ENCODE data around the gene CPOX.
A peak's percentile ranks its signal among the peaks of the same experiment; 100 is the strongest.

The CPOX gene

GRCh38 chr3:98557324-98558010 is 35.9 kb downstream of the CPOX start:
- TF ChIP-seq, protein P1, sequence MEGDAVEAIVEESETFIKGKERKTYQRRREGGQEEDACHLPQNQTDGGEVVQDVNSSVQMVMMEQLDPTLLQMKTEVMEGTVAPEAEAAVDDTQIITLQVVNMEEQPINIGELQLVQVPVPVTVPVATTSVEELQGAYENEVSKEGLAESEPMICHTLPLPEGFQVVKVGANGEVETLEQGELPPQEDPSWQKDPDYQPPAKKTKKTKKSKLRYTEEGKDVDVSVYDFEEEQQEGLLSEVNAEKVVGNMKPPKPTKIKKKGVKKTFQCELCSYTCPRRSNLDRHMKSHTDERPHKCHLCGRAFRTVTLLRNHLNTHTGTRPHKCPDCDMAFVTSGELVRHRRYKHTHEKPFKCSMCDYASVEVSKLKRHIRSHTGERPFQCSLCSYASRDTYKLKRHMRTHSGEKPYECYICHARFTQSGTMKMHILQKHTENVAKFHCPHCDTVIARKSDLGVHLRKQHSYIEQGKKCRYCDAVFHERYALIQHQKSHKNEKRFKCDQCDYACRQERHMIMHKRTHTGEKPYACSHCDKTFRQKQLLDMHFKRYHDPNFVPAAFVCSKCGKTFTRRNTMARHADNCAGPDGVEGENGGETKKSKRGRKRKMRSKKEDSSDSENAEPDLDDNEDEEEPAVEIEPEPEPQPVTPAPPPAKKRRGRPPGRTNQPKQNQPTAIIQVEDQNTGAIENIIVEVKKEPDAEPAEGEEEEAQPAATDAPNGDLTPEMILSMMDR (IDR thresholded peaks at IDR 0.05; ENCODE audit: borderline replicate concordance, extremely low read depth, low read length, poor library complexity, severe bottlenecking) = no peak
- TF ChIP-seq EZH2 (IDR thresholded peaks at IDR 0.05; ENCODE audit: borderline replicate concordance, low read depth, low read length, severe bottlenecking) = no peak
- Histone ChIP-seq H3K36me3 (ENCODE audit: insufficient read depth, low read length) (no peaks in the 10 kb centered on the region), H3K9ac (ENCODE audit: low read depth, low read length) (no peak overlapping the region), H3K4me3 (ENCODE audit: low read depth in 1 of 2, low read length in 2 of 2) (no peak overlapping the region), H2AFZ (ENCODE audit: low read depth, low read length) (no peak overlapping the region), H3K79me2 (ENCODE audit: insufficient read depth, low read length) (no peaks in the 10 kb centered on the region), H3K9me3 (ENCODE audit: insufficient read depth, low read length, severe bottlenecking) (no peaks in the 10 kb centered on the region), H3K4me2 (ENCODE audit: insufficient read depth, low read length) (no peak overlapping the region), H3K27ac (ENCODE audit: low read length) (no peak overlapping the region), H3K4me1 (ENCODE audit: insufficient read depth, low read length) (peaks cover 7% of the 10 kb centered on the region), H4K20me1 (ENCODE audit: insufficient read depth, low read length) (no peaks in the 10 kb centered on the region), H3K27me3 (ENCODE audit: insufficient read depth, low read length, poor library complexity) (peaks cover 7% of the 10 kb centered on the region)
- ATAC-seq (ENCODE audit: insufficient read depth, low read depth) (no peak), DNase-seq (no peak)

DNA sequence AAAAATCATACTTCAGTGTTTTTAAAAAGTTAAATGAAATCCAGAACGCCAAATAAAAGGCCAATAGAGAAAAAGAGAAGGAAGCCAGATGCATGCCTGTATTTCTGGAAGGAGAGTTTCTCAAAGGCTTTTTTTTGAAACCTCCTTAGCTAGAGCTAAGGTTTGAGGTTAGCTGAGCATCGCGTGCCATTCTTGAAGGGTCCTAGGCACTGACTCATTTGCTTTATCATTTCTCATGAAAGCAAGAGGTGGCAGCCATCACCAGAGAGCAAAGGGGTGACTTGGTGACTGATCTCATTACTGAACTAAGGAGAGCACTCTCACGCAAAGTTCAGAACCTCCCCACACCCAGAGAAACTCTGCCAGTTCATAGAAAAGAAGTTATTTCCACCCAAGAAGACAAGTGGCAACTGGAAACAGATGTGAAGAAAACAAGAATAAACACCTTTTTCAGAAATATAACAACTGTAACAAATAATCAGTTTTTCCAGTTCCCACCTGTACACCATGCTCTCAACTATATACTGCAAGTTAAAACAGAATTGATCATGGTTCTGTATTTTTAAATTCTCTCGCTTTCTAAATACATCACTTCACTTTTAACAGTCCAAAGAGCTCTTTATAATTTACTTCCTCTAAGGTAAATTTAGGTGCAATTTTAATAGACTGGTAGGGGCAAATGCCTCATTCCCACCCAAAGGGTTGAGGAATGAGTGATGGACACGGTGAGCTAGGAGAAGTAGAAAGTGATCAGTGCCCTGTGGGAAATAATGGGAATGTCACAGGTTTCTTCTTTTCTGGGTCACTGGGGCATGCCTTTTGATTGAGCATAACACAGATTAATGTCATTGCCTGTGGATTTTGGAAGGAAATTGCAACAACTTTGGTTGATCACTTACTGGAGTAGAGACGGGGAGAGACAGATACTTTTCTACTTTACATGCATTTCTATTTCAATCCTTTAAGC is 37.0 kb downstream of the CPOX start:
- no peaks in the 10 kb centered on the region for H3K9me3 ChIP-seq (ENCODE audit: insufficient read depth, low read length, severe bottlenecking)
- H3K4me2 ChIP-seq (ENCODE audit: insufficient read depth, low read length) = no peak overlapping the region
- no peak overlapping the region for H3K27ac ChIP-seq (ENCODE audit: low read length)
- no peaks in the 10 kb centered on the region for H3K4me1 ChIP-seq (ENCODE audit: insufficient read depth, low read length)
- peaks cover 7% of the 10 kb centered on the region for H3K27me3 ChIP-seq (ENCODE audit: insufficient read depth, low read length, poor library complexity)
- no peaks in the 10 kb centered on the region for H4K20me1 ChIP-seq (ENCODE audit: insufficient read depth, low read length)
- no peaks in the 10 kb centered on the region for H3K79me2 ChIP-seq (ENCODE audit: insufficient read depth, low read length)
- no peak overlapping the region for H3K4me3 ChIP-seq (ENCODE audit: low read depth in 1 of 2, low read length in 2 of 2)
- DNase-seq = peak; percentile 13
- no peak overlapping the region for H3K9ac ChIP-seq (ENCODE audit: low read depth, low read length)
- TF ChIP-seq, protein P1 (IDR thresholded peaks at IDR 0.05; ENCODE audit: borderline replicate concordance, extremely low read depth, low read length, poor library complexity, severe bottlenecking) = no peak
- no peak for TF ChIP-seq EZH2 (IDR thresholded peaks at IDR 0.05; ENCODE audit: borderline replicate concordance, low read depth, low read length, severe bottlenecking)
- ATAC-seq (ENCODE audit: insufficient read depth, low read depth) = peak; percentile 70
- H2AFZ ChIP-seq (ENCODE audit: low read depth, low read length) = no peak overlapping the region
- no peaks in the 10 kb centered on the region for H3K36me3 ChIP-seq (ENCODE audit: insufficient read depth, low read length)

GRCh38 chr3:98555025-98555379 is 38.4 kb downstream of the CPOX start:
- H3K27ac ChIP-seq (ENCODE audit: low read length) = no peak overlapping the region
- peaks cover 9% of the 10 kb centered on the region for H3K27me3 ChIP-seq (ENCODE audit: insufficient read depth, low read length, poor library complexity)
- H3K79me2 ChIP-seq (ENCODE audit: insufficient read depth, low read length) = no peaks in the 10 kb centered on the region
- no peak overlapping the region for H3K9ac ChIP-seq (ENCODE audit: low read depth, low read length)
- DNase-seq = no peak
- H3K4me3 ChIP-seq (ENCODE audit: low read depth in 1 of 2, low read length in 2 of 2) = no peak overlapping the region
- no peaks in the 10 kb centered on the region for H4K20me1 ChIP-seq (ENCODE audit: insufficient read depth, low read length)
- no peak overlapping the region for H2AFZ ChIP-seq (ENCODE audit: low read depth, low read length)
- ATAC-seq (ENCODE audit: insufficient read depth, low read depth) = no peak
- TF ChIP-seq EZH2 (IDR thresholded peaks at IDR 0.05; ENCODE audit: borderline replicate concordance, low read depth, low read length, severe bottlenecking) = no peak
- TF ChIP-seq, protein P1 (IDR thresholded peaks at IDR 0.05; ENCODE audit: borderline replicate concordance, extremely low read depth, low read length, poor library complexity, severe bottlenecking) = no peak
- no peak overlapping the region for H3K4me2 ChIP-seq (ENCODE audit: insufficient read depth, low read length)
- no peaks in the 10 kb centered on the region for H3K36me3 ChIP-seq (ENCODE audit: insufficient read depth, low read length)
- no peaks in the 10 kb centered on the region for H3K9me3 ChIP-seq (ENCODE audit: insufficient read depth, low read length, severe bottlenecking)
- H3K4me1 ChIP-seq (ENCODE audit: insufficient read depth, low read length) = no peaks in the 10 kb centered on the region

Data from DND-41 (cell line).